NCI-H1694 treated with DMSO at 0.1 percent for 48 hours (cell line): ENCODE measurements around the gene CCDC142.
"Not testable (repeated sequence)": the region's sequence is repeated elsewhere in the genome, so short reads cannot be mapped to it uniquely, and the experiment has no call there.

ENCODE experiments used
- DNase-seq: peaks from one replicate; lab custom pipeline; 2025; lab: John Stamatoyannopoulos, UW

The CCDC142 gene

GRCh38 chr2:74471332-74472065 lies 11.3 kb downstream of the CCDC142 start:
- DNase-seq = no peak

GRCh38 chr2:74470742-74471141 lies 12.1 kb downstream of the CCDC142 start:
- DNase-seq = not testable (repeated sequence)

GRCh38 chr2:74464406-74464805 lies 18.4 kb downstream of the CCDC142 start:
- DNase-seq = no peak

DNA sequence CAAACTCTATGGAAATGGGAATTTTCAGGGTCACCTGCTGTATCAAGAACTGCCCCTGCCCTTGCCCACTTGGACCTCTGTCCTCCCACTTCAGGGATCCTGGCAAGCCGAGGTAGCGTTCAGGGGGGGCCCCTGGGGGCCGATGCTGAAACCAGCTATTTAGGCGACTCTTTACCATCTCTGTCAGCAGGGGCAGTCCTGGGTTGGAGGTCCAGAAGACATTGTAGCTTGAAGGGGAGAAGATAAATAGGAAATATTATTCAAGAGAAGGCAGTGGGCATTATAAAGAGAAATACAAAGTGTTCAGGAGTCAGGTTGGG lies 20.1 kb downstream of the CCDC142 start:
- DNase-seq = no peak

GRCh38 chr2:74462054-74462785 lies 20.6 kb downstream of the CCDC142 start:
- DNase-seq = no peak

DNA sequence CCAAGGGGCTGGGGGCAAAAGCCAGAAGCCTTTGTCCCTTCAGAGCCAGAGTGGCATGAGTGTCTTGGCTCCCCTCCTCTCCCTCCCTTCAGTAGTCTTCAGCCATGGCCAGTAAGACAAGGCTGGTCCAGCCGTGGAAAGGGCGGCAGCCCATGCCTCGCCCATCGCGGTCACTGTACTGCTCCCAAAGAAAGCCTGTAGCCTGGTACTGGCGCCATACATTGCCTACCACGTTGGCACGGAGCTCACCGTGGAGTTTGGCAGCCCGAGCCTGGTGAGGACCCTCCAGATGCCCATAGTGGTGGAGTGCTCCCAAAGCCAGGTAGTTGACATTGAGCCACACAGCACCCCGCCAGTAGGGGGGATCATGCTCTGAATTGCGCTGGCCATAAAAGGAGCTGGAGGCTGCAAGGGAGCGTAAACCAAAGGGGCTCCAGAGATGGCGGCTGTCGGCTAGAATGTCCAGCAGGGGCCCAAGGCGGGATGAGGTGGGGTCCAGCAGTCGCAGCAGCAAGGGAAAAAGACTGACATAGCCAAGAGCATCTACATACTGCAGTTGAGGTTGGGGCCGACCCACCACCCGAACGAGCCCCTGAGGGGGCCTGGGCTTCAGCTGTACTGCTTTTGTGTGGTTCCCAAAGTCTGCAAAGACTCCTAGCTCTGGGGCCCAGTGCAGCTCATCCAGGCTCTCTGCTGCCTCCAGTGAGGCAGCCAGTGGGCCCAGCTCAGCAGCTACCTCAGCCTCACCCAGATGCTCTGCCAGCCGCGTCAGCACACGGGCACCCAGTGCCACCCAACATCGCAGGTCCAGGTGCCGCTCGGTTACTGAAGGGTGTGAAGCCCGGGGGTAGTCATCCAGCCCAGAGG lies 21.4 kb downstream of the CCDC142 start:
- DNase-seq = no peak

DNA sequence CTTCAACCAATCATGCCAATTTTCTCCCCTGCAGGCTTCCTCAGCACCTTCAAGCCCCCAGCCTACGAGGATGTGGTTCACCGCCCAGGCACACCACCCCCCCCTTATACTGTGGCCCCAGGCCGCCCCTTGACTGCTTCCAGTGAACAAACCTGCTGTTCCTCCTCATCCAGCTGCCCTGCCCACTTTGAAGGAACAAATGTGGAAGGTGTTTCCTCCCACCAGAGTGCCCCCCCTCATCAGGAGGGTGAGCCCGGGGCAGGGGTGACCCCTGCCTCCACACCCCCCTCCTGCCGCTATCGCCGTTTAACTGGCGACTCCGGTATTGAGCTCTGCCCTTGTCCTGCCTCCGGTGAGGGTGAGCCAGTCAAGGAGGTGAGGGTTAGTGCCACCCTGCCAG lies 22.6 kb downstream of the CCDC142 start:
- not testable (repeated sequence) for DNase-seq

GRCh38 chr2:74459503-74460118 lies 23.2 kb downstream of the CCDC142 start:
- DNase-seq = not testable (repeated sequence)

DNA sequence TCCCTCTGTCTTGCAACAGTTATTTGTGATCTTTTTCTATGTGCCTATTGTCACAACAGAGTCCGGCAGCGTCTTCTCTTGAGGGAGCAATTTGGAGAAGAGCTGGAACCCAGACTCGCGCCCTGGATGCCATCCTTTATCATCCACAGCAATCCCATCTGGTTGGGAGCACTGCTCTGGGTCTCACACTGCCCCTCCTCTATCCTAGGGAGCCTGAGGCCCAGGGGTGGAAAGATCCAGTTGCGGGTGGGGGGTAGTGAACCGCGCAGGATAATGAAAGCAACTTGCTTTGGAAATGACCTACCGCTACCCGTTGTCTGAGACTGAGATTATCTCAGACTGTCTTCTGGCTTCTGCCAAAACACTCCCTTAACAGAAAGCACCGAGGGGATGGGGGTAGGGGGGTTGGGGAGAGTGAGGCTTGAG lies 23.8 kb downstream of the CCDC142 start:
- DNase-seq = no peak

GRCh38 chr2:74458132-74458937 lies 24.5 kb downstream of the CCDC142 start, which contains the start of gene WBP1:
TSS of gene WBP1 (plus strand) at chr2:74458438. CDS start at chr2:74458603, 165 bp downstream.
- peak; percentile 99 for DNase-seq

DNA sequence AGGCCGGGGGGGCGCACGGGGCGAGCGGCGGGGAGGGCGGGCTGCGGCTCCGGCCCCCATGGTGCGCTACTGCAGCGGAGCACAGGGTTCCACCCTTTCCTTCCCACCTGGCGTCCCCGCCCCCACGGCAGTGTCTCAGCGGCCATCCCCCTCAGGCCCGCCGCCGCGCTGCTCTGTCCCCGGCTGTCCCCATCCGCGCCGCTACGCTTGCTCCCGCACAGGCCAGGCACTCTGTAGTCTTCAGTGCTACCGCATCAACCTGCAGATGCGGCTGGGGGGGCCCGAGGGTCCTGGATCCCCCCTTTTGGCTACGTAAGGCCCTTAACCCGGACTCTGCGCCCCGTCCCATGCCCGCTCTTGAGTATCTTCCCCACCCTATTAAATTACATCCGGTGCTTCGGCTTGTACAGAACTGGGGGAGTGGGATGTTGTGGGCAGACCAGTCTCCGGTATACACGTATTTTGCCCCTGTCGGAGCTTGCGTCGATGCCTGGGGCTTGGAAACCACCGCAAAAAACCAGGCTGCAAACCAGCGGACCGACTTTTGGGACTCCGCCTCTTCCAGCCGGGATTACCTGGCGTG lies 25.2 kb downstream of the CCDC142 start:
- peak; percentile 53 for DNase-seq

DNA sequence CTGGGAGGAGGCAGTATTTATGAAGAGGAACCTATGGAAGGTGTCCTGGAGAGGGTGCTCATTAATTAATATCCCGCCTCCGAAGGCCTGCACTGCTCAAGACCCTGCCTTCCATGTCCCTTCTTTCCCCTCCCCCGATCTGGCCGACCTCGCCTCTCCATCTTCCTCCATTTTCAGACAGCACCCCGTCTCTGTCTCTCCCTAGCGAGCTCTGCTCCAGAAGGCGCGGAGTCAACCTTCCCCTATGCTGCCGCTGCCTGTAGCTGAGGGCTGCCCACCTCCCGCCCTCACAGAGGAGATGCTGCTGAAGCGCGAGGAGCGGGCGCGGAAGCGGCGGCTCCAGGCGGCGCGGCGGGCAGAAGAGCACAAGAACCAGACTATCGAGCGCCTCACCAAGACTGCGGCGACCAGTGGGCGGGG lies 25.7 kb downstream of the CCDC142 start:
- DNase-seq = peak; percentile 50

DNA sequence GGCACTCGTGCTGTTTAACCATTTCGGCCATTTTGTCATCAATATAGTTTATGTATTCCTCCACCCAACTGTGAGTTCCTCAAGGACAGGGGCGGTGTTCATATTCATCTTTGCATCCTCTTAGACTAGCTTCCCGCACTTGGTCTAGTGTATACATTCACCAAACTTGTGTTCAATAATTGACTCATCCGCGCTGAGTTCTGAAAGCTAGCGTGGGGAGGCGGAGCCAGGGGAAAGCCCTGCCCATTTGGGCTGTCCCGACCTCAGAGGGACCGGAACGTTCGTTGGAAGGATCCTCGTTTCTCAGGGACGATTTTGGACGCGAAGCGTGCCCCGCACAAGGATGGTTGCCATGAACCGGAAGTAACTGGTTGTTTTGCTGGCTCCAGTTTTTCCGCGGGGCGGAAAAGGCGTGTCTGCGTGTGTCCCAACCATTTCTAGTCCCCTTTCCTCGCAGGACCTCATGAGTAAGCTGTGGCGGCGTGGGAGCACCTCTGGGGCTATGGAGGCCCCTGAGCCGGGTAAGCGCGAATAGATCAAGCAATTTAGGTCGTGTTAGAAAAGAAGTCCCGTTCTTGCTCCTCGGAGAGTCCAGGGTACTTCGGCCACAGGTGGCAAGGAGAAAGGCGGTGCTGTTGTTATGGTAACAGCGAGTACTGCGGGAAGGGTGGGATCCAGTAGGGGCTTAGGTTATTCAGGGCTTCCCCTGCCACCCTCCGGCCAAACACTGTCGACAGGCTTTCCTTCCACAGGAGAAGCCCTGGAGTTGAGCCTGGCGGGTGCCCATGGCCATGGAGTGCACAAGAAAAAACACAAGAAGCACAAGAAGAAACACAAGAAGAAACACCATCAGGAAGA lies 27.9 kb downstream of the CCDC142 start, which contains the start of gene INO80B:
TSS of gene INO80B (plus strand) at position 434 of the 858 bp plus-strand sequence. CDS start at position 464, 30 bp downstream.
- DNase-seq = peak; percentile 97

DNA sequence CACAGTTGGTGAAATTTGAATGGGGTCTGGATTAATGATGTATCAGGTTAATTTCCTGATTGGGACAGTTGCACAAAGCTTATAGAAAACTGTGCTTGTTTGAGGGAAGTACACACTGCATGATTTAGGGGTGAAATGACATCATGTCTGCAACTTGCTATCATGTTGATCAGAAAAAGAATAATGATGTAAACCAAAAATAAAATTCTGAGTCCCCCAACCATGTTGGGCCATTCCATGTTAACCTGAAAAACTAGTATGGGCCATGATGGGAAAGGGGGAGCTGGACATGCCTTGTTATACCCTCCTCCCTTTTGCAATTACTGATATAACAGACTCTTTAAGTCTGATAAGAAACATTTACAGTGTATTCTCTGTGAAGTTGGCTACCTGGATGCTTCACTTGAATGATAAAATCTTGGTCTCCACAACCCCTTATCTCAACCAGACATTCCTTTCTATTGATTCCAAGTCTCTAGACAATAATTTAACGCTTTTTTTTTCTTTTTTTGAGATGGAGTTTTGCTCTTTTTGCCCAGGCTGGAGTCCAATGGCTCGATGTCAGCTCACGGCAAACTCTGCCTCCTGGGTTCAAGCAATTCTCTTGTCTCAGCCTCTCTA lies 32.1 kb downstream of the CCDC142 start:
- no peak for DNase-seq

GRCh38 chr2:74448771-74449170 lies 34.0 kb downstream of the CCDC142 start:
- no peak for DNase-seq

GRCh38 chr2:74447230-74447999 lies 35.4 kb downstream of the CCDC142 start:
- DNase-seq = no peak

DNA sequence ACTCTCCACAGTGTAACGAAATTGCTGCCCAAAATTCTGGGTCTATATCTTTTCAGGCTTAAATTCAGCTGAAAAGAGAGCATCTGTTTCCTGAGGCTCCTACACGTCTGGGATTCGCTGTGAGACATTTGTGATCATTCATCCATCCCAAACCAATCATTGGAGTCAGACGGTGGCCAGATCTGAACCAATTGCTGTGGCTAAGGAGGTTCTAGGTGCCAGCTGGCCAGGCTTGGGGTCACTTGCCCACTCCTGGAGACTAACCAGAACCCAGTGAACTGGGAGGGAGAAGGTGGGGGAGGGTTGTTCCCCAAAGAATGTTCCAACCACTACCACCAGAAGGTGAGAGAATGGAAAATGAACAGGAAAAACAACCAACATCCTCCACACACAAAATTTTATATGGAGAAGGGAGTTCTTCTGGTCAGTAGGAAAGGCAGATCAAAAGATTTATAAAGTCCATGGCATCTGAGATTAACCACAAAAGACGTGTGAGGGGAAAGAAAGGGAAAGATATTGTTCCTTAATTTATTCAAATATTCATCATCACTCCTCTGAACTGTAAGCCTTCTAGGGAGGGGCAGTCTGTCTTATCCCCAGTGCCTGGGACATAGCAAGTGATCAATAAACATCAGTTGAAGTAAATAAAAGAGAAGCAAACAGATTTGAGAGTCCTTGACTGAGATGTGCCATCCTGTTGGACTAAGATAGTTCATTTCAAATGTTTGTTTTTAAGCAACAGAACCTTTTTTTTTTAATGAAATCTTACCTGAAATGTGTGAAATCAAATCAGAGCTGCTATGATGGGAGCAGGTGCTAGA lies 38.1 kb downstream of the CCDC142 start:
- DNase-seq = peak; percentile 30
